ENCODE results near the gene POC1A.

GRCh38 chr3:52052831-52053306, 101.4 kb downstream of the POC1A start:
- TF ChIP-seq, protein P1, sequence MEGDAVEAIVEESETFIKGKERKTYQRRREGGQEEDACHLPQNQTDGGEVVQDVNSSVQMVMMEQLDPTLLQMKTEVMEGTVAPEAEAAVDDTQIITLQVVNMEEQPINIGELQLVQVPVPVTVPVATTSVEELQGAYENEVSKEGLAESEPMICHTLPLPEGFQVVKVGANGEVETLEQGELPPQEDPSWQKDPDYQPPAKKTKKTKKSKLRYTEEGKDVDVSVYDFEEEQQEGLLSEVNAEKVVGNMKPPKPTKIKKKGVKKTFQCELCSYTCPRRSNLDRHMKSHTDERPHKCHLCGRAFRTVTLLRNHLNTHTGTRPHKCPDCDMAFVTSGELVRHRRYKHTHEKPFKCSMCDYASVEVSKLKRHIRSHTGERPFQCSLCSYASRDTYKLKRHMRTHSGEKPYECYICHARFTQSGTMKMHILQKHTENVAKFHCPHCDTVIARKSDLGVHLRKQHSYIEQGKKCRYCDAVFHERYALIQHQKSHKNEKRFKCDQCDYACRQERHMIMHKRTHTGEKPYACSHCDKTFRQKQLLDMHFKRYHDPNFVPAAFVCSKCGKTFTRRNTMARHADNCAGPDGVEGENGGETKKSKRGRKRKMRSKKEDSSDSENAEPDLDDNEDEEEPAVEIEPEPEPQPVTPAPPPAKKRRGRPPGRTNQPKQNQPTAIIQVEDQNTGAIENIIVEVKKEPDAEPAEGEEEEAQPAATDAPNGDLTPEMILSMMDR (IDR thresholded peaks at IDR 0.05): peak; percentile 34 to 76 (median 64)
- peak in 2 of 4 donors; percentile 6 to 16 for TF ChIP-seq POLR2A (IDR thresholded peaks at IDR 0.05)

Data from upper lobe of left lung (tissue), 4 donors.